IMR-90 (cell line): Measurements from ENCODE around the gene FERMT3.

Experiments
- BHLHE40 ChIP-seq: fragments of 150-350 bp; IDR thresholded peaks from 2 replicates; pipeline ENCODE4 v1.6.1; 2016; ENCODE audit warnings: mild to moderate bottlenecking, low read depth, low read length
- CEBPB ChIP-seq: IDR thresholded peaks from 2 replicates; pipeline ENCODE4 v1.6.1; 2012; ENCODE audit warnings: low read depth, low read length, improper control_type of control experiment
- CHD1 ChIP-seq: IDR thresholded peaks from 2 replicates; pipeline ENCODE4 v1.6.1; 2012; ENCODE audit warnings: low read depth, low read length, improper control_type of control experiment
- MAZ ChIP-seq: IDR thresholded peaks from 2 replicates; pipeline ENCODE4 v1.6.1; 2012; ENCODE audit warnings: low read depth, mild to moderate bottlenecking, low read length, improper control_type of control experiment, moderate library complexity, borderline replicate concordance
- MXI1 ChIP-seq: IDR thresholded peaks from 2 replicates; pipeline ENCODE4 v1.6.1; 2012; ENCODE audit warnings: low read depth, mild to moderate bottlenecking, low read length, moderate library complexity, borderline replicate concordance
- NFE2L2 ChIP-seq: fragments of 150-350 bp; IDR thresholded peaks from 2 replicates; pipeline ENCODE4 v1.6.1; 2016; ENCODE audit warnings: low read depth, mild to moderate bottlenecking, low read length
- POLR2A ChIP-seq: IDR thresholded peaks from 2 replicates; pipeline ENCODE4 v1.6.1; 2012; ENCODE audit warnings: mild to moderate bottlenecking, low read depth, low read length
- RAD21 ChIP-seq: IDR thresholded peaks from 2 replicates; pipeline ENCODE4 v1.6.1; 2012; ENCODE audit warnings: low read length, improper control_type of control experiment
- RFX5 ChIP-seq: IDR thresholded peaks from 2 replicates; pipeline ENCODE4 v1.8.0; 2012; ENCODE audit warnings: low read depth, mild to moderate bottlenecking, low read length, moderate library complexity
- TF ChIP-seq, protein P1 (sequence below): conservative IDR thresholded peaks from 2 replicates; pipeline ENCODE4 v1.5.1; 2012; ENCODE audit warnings: mild to moderate bottlenecking, low read depth, low read length, improper control_type of control experiment
- TF ChIP-seq, protein P2 (sequence below): fragments of 150-350 bp; IDR thresholded peaks from 2 replicates; pipeline ENCODE4 v1.6.1; 2017; ENCODE audit warnings: mild to moderate bottlenecking, antibody characterized with exemption, low read length, low read depth

DNA sequence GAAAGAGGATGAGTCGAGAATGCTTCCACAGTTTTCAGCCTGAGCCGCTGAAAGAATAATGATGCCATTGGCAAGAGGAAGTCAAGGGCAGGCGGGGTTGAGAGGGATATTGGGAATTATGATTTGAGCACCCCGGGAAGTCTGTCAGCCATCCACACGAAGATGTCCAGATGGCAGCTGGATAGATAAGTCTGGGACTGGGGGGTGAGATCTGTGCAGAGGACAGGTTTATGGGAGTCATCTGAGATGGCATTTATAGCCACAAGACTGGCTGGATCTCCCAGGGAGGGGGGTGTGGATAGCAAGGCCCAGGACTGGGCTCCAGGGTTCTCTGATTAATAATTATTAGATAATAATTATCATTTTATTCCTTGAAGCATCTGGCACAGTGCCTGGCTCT is 25.6 kb upstream of the FERMT3 start:
- TF ChIP-seq CEBPB (no peak), MXI1 (no peak), RAD21 (no peak), POLR2A (no peak), CHD1 (no peak), MAZ (no peak), BHLHE40 (no peak), NFE2L2 (no peak), RFX5 (no peak)
- TF ChIP-seq, protein P1, sequence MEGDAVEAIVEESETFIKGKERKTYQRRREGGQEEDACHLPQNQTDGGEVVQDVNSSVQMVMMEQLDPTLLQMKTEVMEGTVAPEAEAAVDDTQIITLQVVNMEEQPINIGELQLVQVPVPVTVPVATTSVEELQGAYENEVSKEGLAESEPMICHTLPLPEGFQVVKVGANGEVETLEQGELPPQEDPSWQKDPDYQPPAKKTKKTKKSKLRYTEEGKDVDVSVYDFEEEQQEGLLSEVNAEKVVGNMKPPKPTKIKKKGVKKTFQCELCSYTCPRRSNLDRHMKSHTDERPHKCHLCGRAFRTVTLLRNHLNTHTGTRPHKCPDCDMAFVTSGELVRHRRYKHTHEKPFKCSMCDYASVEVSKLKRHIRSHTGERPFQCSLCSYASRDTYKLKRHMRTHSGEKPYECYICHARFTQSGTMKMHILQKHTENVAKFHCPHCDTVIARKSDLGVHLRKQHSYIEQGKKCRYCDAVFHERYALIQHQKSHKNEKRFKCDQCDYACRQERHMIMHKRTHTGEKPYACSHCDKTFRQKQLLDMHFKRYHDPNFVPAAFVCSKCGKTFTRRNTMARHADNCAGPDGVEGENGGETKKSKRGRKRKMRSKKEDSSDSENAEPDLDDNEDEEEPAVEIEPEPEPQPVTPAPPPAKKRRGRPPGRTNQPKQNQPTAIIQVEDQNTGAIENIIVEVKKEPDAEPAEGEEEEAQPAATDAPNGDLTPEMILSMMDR, result no peak
- TF ChIP-seq, protein P2, sequence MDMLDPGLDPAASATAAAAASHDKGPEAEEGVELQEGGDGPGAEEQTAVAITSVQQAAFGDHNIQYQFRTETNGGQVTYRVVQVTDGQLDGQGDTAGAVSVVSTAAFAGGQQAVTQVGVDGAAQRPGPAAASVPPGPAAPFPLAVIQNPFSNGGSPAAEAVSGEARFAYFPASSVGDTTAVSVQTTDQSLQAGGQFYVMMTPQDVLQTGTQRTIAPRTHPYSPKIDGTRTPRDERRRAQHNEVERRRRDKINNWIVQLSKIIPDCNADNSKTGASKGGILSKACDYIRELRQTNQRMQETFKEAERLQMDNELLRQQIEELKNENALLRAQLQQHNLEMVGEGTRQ, result no peak
